Trophoblast cell (in vitro differentiated cells and primary cell): ENCODE results near the gene ZNF839.

Source experiments
- DNase-seq, 2 donors: peaks; one replicate each; pipeline ENCODE4 v3.0.0-alpha.2; 2016
- H2AFZ ChIP-seq: 2 replicates; pipeline ENCODE4 v1.6.1; 2013; ENCODE audit warnings: low read length, moderate library complexity, mild to moderate bottlenecking; ENCODE audit not compliant: insufficient read depth, poor library complexity
- H2AK5ac ChIP-seq: 2 replicates; pipeline ENCODE4 v1.6.1; 2013; ENCODE audit warnings: mild to moderate bottlenecking, low read length
- H2BK120ac ChIP-seq: 2 replicates; pipeline ENCODE4 v1.6.1; 2013; ENCODE audit warnings: low read length, mild to moderate bottlenecking, moderate library complexity; ENCODE audit not compliant: insufficient read depth, poor library complexity
- H2BK12ac ChIP-seq: 2 replicates; pipeline ENCODE4 v1.6.1; 2013; ENCODE audit warnings: mild to moderate bottlenecking, low read length, moderate library complexity
- H2BK5ac ChIP-seq: 2 replicates; pipeline ENCODE4 v1.6.1; 2013; ENCODE audit warnings: low read length, low read depth, moderate library complexity, mild to moderate bottlenecking; ENCODE audit not compliant: poor library complexity
- H3K14ac ChIP-seq: 2 replicates; pipeline ENCODE4 v1.6.1; 2013; ENCODE audit warnings: mild to moderate bottlenecking, low read length
- H3K18ac ChIP-seq: 2 replicates; pipeline ENCODE4 v1.6.1; 2013; ENCODE audit warnings: mild to moderate bottlenecking, low read length
- H3K23ac ChIP-seq: 2 replicates; pipeline ENCODE4 v1.6.1; 2013; ENCODE audit warnings: low read length
- H3K27ac ChIP-seq: 2 replicates; pipeline ENCODE4 v1.5.1; 2013; ENCODE audit warnings: low read depth, mild to moderate bottlenecking, inconsistent platforms, low read length, moderate library complexity
- H3K27me3 ChIP-seq: 2 replicates; pipeline ENCODE4 v1.6.1; 2013; ENCODE audit warnings: inconsistent platforms, mild to moderate bottlenecking, low read length, moderate library complexity; ENCODE audit not compliant: insufficient read depth
- H3K36me3 ChIP-seq, 2 experiments: 1 replicate in 1 of 2; 2 replicates in 1 of 2; pipeline ENCODE4 v1.6.1; 2013; ENCODE audit warnings: low read length in 2 of 2, mild to moderate bottlenecking in 2 of 2, moderate library complexity in 1 of 2; ENCODE audit not compliant: insufficient read depth in 2 of 2, control insufficient read depth in 1 of 2
- H3K4ac ChIP-seq: 2 replicates; pipeline ENCODE4 v1.6.1; 2013; ENCODE audit warnings: low read depth, mild to moderate bottlenecking, low read length, moderate library complexity
- H3K4me1 ChIP-seq, 2 experiments: 1 replicate in 1 of 2; 2 replicates in 1 of 2; pipeline ENCODE4 v1.6.1; 2013; ENCODE audit warnings: low read length in 2 of 2, mild to moderate bottlenecking in 2 of 2, moderate library complexity in 1 of 2; ENCODE audit not compliant: insufficient read depth in 2 of 2, control insufficient read depth in 1 of 2
- H3K4me2 ChIP-seq: 2 replicates; pipeline ENCODE4 v1.6.1; 2013; ENCODE audit warnings: inconsistent platforms, mild to moderate bottlenecking, low read length, moderate library complexity
- H3K4me3 ChIP-seq: 2 replicates; pipeline ENCODE4 v1.5.1; 2013; ENCODE audit warnings: mild to moderate bottlenecking, low read depth, low read length, inconsistent platforms
- H3K79me1 ChIP-seq: one replicate; pipeline ENCODE4 v1.6.1; 2013; ENCODE audit warnings: low read length
- H3K79me2 ChIP-seq: 2 replicates; pipeline ENCODE4 v1.6.1; 2013; ENCODE audit warnings: low read length, mild to moderate bottlenecking; ENCODE audit not compliant: control insufficient read depth, insufficient read depth, poor library complexity
- H3K9ac ChIP-seq: 2 replicates; pipeline ENCODE4 v1.6.1; 2013; ENCODE audit warnings: mild to moderate bottlenecking, low read length
- H3K9me3 ChIP-seq: 2 replicates; pipeline ENCODE4 v1.6.1; 2013; ENCODE audit warnings: low read depth, mild to moderate bottlenecking, control low read depth, inconsistent platforms, low read length; ENCODE audit not compliant: insufficient read depth
- H4K12ac ChIP-seq: 2 replicates; pipeline ENCODE4 v1.6.1; 2013; ENCODE audit warnings: low read depth, mild to moderate bottlenecking, low read length, moderate library complexity
- H4K8ac ChIP-seq: 2 replicates; pipeline ENCODE4 v1.6.1; 2013; ENCODE audit warnings: low read depth, mild to moderate bottlenecking, low read length, moderate library complexity
- H4K91ac ChIP-seq: one replicate; pipeline ENCODE4 v1.6.1; 2013; ENCODE audit warnings: low read depth, mild to moderate bottlenecking, low read length, moderate library complexity
- WGBS: extraction: QIAGEN DNeasy Blood & Tissue Kit; methylation state at CpG from one replicate; pipeline ENCODE4 v1.1.7; 2013; ENCODE audit warnings: missing lambda C conversion rate; ENCODE audit not compliant: insufficient read length, insufficient coverage; ENCODE audit errors: extremely low coverage; 5-methylcytosine and 5-hydroxymethylcytosine counted together

Gene ZNF839

DNA sequence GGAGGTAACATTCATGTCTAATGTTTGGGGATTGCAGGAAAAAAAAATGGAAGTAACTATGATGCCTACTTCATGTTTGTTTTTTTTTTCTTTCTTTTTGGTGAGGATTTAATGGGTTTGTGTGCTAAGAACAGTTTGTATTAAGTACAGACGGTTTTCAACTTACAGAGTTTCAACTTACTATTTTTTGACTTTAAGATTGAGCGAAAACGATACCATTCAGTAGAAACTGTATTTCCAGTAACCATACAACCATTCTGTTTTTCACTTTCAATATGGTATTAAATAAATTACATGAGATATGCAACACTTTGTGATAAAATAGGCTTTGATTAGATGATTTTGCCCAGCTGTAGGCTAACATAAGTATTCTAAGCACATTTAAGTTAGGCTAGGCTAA lies 53.6 kb downstream of the ZNF839 start:
- Histone ChIP-seq H3K18ac (no peak overlapping the region), H4K8ac (no peak overlapping the region), H3K36me3 (peaks cover 2 to 5% of the 10 kb centered on the region in 2 experiments), H3K9ac (no peak overlapping the region), H3K4ac (no peak overlapping the region), H3K27me3 (no peaks in the 10 kb centered on the region), H3K4me2 (no peak overlapping the region), H3K23ac (no peak overlapping the region), H3K14ac (no peak overlapping the region), H3K4me3 (no peak overlapping the region), H2AFZ (no peak overlapping the region), H3K79me1 (no peaks in the 10 kb centered on the region), H2BK5ac (no peak overlapping the region), H4K12ac (no peak overlapping the region), H3K9me3 (no peaks in the 10 kb centered on the region), H4K91ac (no peak overlapping the region), H3K4me1 (no peaks in the 10 kb centered on the region), H3K79me2 (no peaks in the 10 kb centered on the region), H2AK5ac (no peak overlapping the region), H2BK12ac (no peak overlapping the region), H3K27ac (no peak overlapping the region), H2BK120ac (no peak overlapping the region)
- WGBS: no CpG with 5 or more reads among the region's 3 CpGs
- no peak for DNase-seq

DNA sequence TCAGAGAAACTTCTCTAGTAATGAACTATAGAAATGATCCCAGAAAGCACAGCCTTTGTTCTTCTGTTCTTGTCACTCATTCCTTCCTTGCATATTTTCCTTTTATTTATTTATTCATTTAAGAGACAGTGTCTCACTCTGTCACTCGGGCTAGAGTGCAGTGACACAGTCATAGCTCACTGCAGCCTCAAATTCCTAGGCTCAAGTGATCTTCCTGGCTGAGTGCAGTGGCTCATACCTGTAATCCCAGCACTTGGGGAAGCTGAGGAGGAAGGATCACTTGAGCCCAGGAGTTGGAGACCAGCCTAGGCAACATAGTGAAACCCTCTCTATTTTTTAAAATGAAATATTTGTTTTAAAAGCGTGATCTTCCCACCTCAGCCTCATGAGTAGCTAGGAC lies 54.7 kb downstream of the ZNF839 start:
- DNase-seq: no peak
- no peaks in the 10 kb centered on the region for H3K27me3 ChIP-seq
- H4K8ac ChIP-seq: no peak overlapping the region
- H3K23ac ChIP-seq: no peak overlapping the region
- no peak overlapping the region for H2AK5ac ChIP-seq
- H3K79me2 ChIP-seq: no peaks in the 10 kb centered on the region
- H3K9ac ChIP-seq: no peak overlapping the region
- no peak overlapping the region for H3K27ac ChIP-seq
- peaks cover 4 to 8% of the 10 kb centered on the region in 2 experiments for H3K36me3 ChIP-seq
- no peak overlapping the region for H3K4me3 ChIP-seq
- H3K4me2 ChIP-seq: no peak overlapping the region
- no peak overlapping the region for H4K12ac ChIP-seq
- no CpG with 5 or more reads among the region's 2 CpGs for WGBS
- H2BK120ac ChIP-seq: no peak overlapping the region
- H3K4ac ChIP-seq: no peak overlapping the region
- no peak overlapping the region for H3K14ac ChIP-seq
- no peak overlapping the region for H2BK5ac ChIP-seq
- no peak overlapping the region for H4K91ac ChIP-seq
- H2AFZ ChIP-seq: no peak overlapping the region
- no peaks in the 10 kb centered on the region for H3K9me3 ChIP-seq
- H3K18ac ChIP-seq: no peak overlapping the region
- no peaks in the 10 kb centered on the region for H3K4me1 ChIP-seq
- H2BK12ac ChIP-seq: no peak overlapping the region
- H3K79me1 ChIP-seq: no peaks in the 10 kb centered on the region

DNA sequence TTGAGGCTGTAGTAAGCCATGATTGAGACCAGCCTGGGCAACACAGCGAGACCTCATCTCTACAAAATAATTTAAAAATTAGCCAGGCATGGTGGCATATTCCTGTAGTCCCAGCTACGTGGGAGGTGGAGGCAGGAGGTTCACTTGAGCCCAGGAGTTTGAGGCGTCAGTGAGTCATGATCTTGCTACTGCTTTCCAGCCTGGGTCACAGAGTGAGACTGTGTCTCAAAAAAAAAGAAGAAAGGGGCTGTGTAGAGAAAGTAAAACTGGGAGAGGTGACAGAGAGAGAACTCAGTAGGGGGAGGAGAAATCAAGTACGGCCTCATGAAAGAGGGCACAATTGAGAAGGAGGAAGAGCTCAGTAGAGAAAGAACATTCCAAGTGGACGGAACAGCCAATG lies 55.6 kb downstream of the ZNF839 start:
- Histone ChIP-seq H3K9ac (no peak overlapping the region), H3K4me2 (no peak overlapping the region), H2AK5ac (no peak overlapping the region), H3K27me3 (no peaks in the 10 kb centered on the region), H3K23ac (no peak overlapping the region), H2BK120ac (no peak overlapping the region), H3K4ac (no peak overlapping the region), H3K4me1 (no peaks in the 10 kb centered on the region), H2AFZ (no peak overlapping the region), H2BK5ac (no peak overlapping the region), H3K4me3 (no peak overlapping the region), H3K27ac (no peak overlapping the region), H3K9me3 (no peaks in the 10 kb centered on the region), H4K8ac (no peak overlapping the region), H3K79me2 (no peaks in the 10 kb centered on the region), H3K79me1 (no peaks in the 10 kb centered on the region), H3K14ac (no peak overlapping the region), H4K91ac (no peak overlapping the region), H4K12ac (no peak overlapping the region), H3K36me3 (peaks cover 4 to 9% of the 10 kb centered on the region in 2 experiments), H3K18ac (no peak overlapping the region), H2BK12ac (no peak overlapping the region)
- DNase-seq: no peak
- WGBS: no CpG with 5 or more reads among the region's 5 CpGs

DNA sequence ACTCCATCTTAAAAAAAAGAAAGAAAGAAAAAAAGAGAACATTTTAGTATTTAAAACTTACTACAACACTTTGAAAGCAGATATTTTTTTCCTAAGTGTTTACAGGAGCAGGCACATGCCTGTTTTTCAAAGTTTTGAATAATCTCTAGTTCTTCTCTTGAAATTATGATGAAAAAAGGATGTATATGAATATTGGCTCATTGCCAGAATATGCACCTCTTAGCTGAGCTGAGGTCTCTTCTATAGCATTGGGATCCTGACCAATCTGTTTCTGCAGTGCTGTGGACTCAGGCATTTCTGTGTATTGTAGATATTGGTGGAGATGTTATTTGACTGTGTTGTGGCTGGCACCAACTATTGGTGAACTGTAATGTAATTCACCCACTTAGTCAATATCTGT lies 58.1 kb downstream of the ZNF839 start:
- H2AFZ ChIP-seq: no peak overlapping the region
- no peak overlapping the region for H3K4ac ChIP-seq
- no peak overlapping the region for H4K8ac ChIP-seq
- no peak overlapping the region for H2BK120ac ChIP-seq
- no peaks in the 10 kb centered on the region for H3K27me3 ChIP-seq
- no peak overlapping the region for H4K91ac ChIP-seq
- no peak overlapping the region for H2BK12ac ChIP-seq
- peaks cover 7 to 9% of the 10 kb centered on the region in 2 experiments for H3K36me3 ChIP-seq
- no peak overlapping the region for H3K27ac ChIP-seq
- H3K9me3 ChIP-seq: no peaks in the 10 kb centered on the region
- no peak overlapping the region for H2BK5ac ChIP-seq
- no peak overlapping the region for H3K23ac ChIP-seq
- no peaks in the 10 kb centered on the region for H3K79me2 ChIP-seq
- H4K12ac ChIP-seq: no peak overlapping the region
- H3K14ac ChIP-seq: no peak overlapping the region
- no peak for DNase-seq
- H3K4me1 ChIP-seq: no peaks in the 10 kb centered on the region
- no peak overlapping the region for H2AK5ac ChIP-seq
- no peak overlapping the region for H3K9ac ChIP-seq
- no peak overlapping the region for H3K4me3 ChIP-seq
- H3K18ac ChIP-seq: no peak overlapping the region
- H3K79me1 ChIP-seq: no peaks in the 10 kb centered on the region
- no peak overlapping the region for H3K4me2 ChIP-seq
